ENCODE measurements around the gene DNMT1.
"Not testable (repeated sequence)": the region's sequence is repeated elsewhere in the genome, so short reads cannot be mapped to it uniquely, and the experiment has no call there.

DNMT1 gene

GRCh38 chr19:10222201-10222890 lies 27.6 kb upstream of the DNMT1 start:
- DNase-seq (ENCODE audit: low read depth in 2 of 2), result no peak

- DNase-seq (ENCODE audit: low read depth in 2 of 2), result no peak
Observed at GRCh38 chr19:10220695-10221094, 25.9 kb upstream of the DNMT1 start.

- DNase-seq (ENCODE audit: low read depth in 2 of 2), result no peak
Observed at GRCh38 chr19:10219678-10220077, 24.9 kb upstream of the DNMT1 start.

GRCh38 chr19:10217085-10217484 lies 22.3 kb upstream of the DNMT1 start:
- DNase-seq (ENCODE audit: low read depth in 2 of 2), result no peak

- DNase-seq (ENCODE audit: low read depth in 2 of 2), result no peak
Observed at GRCh38 chr19:10214784-10215183, 20.0 kb upstream of the DNMT1 start.

GRCh38 chr19:10211691-10212090 lies 16.9 kb upstream of the DNMT1 start:
- DNase-seq (ENCODE audit: low read depth in 2 of 2), result no peak

GRCh38 chr19:10211061-10211460 lies 16.3 kb upstream of the DNMT1 start:
- DNase-seq (ENCODE audit: low read depth in 2 of 2), result no peak

- DNase-seq (ENCODE audit: low read depth in 2 of 2), result no peak
Observed at GRCh38 chr19:10209315-10209714, 14.6 kb upstream of the DNMT1 start.

GRCh38 chr19:10207026-10207425 lies 12.3 kb upstream of the DNMT1 start:
- no peak for DNase-seq (ENCODE audit: low read depth in 2 of 2)

GRCh38 chr19:10206226-10206885 lies 11.6 kb upstream of the DNMT1 start:
- no peak for DNase-seq (ENCODE audit: low read depth in 2 of 2)

GRCh38 chr19:10205636-10206035 lies 10.9 kb upstream of the DNMT1 start:
- no peak for DNase-seq (ENCODE audit: low read depth in 2 of 2)

- no peak for DNase-seq (ENCODE audit: low read depth in 2 of 2)
Observed at GRCh38 chr19:10203686-10204085, 8.9 kb upstream of the DNMT1 start.

- DNase-seq (ENCODE audit: low read depth in 2 of 2), result no peak
Observed at GRCh38 chr19:10201176-10201575, 6.4 kb upstream of the DNMT1 start.

- not testable (repeated sequence) for DNase-seq (ENCODE audit: low read depth in 2 of 2)
Observed at GRCh38 chr19:10200101-10200500, 5.3 kb upstream of the DNMT1 start.

- not testable (repeated sequence) for DNase-seq (ENCODE audit: low read depth in 2 of 2)
Observed at GRCh38 chr19:10198889-10199644, 4.3 kb upstream of the DNMT1 start.

GRCh38 chr19:10195199-10195519 lies 406 bp upstream of the DNMT1 start:
- no peak for DNase-seq (ENCODE audit: low read depth in 2 of 2)

GRCh38 chr19:10193790-10194499 lies 808 bp downstream of the DNMT1 start:
- DNase-seq (ENCODE audit: low read depth in 2 of 2), result peak in 1 of 2 donors; percentile 33

GRCh38 chr19:10192922-10193321 lies 1.8 kb downstream of the DNMT1 start:
- DNase-seq (ENCODE audit: low read depth in 2 of 2), result no peak

GRCh38 chr19:10191347-10191746 lies 3.4 kb downstream of the DNMT1 start:
- no peak for DNase-seq (ENCODE audit: low read depth in 2 of 2)

- DNase-seq (ENCODE audit: low read depth in 2 of 2), result no peak
Observed at GRCh38 chr19:10190026-10190425, 4.7 kb downstream of the DNMT1 start.

- DNase-seq (ENCODE audit: low read depth in 2 of 2), result no peak
Observed at GRCh38 chr19:10189616-10190015, 5.1 kb downstream of the DNMT1 start.

GRCh38 chr19:10187315-10187714 lies 7.4 kb downstream of the DNMT1 start:
- DNase-seq (ENCODE audit: low read depth in 2 of 2), result no peak

Data from stimulated activated CD4-positive, alpha-beta T cell treated with anti-CD3 and anti-CD28 coated beads, Interleukin-1b, Interleukin-23, amount 100 ng/mL, for 4 hours (primary cell).